ENCODE measurements around the gene SPSB4. TPM values are rescaled to one million over a fixed set of nuclear protein-coding genes. Genes with fewer than 3 reads are reported as not detected.

The SPSB4 gene
- total RNA-seq, 1 donor from 2014 or later, result 4.1 TPM

DNA sequence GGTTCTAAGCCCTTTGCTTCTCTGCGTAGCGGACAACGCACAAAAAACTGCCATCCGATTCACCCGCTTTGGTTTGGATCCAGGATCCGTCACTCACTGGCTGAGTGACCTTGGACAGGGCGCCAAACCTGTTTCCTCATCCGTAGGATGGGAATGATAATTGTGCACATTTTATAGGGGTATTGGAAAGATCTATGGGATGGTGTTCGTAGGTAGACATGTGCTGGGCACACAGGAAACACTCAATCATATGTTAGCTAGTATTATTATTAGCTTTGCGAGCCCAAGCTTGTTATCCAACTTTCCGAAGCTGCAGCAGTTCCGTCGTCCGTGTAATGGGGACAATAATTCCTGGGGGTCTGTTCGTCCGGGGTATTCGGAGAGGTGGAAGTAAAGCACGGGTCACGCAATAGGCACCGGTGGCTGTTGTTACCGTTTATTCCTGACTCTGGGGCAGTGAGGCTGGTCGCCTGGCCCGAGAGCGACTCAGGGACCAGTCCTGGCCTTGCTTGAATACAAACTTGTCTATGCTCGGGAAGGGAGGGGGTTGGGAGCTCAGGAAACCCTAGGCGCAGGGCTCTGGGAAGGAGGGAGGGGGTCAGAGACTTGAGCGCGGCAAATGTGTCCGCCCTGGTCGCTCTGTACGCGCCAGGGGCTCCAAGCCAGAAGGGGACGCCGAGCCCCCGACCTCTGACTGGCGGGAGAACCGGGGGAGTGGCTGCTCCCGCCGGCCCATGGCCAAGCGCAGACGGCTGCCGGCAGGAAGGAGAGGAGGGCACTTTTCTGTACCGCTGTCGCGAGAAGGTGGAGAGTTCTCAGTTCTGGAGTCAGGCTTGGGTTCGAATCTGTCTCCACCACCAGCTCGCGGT lies 1.3 kb downstream of the SPSB4 start:
- no peak for DNase-seq (ENCODE audit: low spot score in 2 of 2)
- no peak for FAIRE-seq

DNA sequence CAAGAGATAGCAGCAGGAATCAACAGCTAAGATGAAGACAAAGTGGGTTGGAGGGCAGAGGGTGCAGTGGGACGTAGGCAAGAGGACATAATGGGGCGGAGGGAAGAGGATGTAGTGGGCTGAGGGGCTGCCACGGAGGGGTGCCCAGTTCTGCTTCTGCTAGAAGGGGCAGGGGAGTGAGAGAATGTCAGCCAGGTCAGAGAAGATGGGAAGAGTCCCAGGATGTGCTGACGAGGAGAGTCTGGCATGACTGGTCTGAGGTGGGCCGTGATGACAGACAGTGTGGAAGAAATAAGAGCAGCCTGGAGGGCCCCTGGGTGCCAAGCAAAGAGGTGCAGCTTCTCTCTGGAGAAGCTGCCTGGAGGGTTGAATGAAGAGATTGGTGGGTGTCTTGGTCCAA lies 4.0 kb downstream of the SPSB4 start:
- DNase-seq (ENCODE audit: low spot score in 2 of 2) (no peak), FAIRE-seq (no peak)

DNA sequence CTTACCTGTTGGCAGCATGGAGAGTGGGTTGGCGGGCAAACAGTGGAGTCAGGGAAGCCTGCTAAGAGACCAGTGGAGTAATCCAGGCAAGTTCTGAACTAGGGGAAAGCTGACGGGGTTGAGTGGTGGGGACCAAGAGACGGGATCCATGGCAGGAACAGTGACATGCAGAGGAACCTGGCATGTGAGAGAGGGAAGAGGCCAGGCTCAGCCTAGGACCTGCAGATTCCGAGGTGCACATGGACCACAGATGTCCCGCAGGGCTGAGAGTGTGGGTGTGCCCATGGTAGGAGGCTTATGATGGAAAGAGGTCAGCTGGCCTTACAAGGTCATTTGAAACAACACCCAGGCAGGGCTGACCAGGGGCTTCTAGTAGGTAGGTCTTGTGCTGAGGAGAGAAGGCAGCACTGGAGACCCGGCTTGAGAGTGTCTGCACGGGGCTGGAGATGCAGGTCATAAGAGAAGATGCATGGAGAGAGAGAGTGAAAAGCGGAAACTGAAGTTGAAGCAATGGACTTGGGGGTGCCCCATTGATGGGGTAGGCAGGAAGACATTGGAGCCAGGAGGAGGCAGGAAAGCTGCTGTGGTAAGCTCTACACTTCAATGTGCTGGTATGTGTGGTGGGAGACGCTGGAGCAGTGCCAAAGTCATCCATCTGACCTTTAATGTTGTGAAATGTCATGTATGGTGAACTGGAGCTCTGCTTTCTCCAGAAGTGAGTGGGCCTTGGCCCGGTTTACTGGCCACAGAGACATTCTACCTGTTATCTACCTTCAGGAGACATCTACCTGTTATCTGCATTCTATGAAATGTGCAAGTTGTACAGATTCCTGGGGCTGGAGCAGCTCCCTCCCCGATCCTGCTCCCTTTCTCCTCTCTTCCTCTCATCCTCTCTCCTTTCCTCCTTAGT lies 4.6 kb downstream of the SPSB4 start:
- no peak for FAIRE-seq
- DNase-seq (ENCODE audit: low spot score in 2 of 2), result no peak

DNA sequence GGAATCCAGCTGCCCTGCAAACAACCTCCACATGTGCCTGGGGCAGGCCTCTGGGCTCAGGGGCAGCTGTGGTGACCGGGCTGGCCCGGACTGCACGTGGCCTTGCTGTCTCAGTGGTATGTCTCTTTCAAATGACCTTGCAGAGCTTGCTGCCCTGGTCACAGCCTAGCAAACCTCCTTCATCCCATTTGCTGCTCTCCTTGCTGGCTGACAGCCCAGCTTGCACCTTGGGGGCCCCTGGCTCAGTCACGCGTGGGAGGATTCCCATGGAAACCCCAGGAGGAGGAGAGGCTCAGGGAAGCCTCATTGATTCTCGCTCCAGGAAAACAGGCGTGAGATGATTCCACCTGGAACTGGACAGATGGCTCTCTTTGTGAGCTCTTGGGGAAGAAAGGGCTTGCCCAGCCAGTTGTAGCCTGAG lies 5.6 kb downstream of the SPSB4 start:
- no peak for DNase-seq (ENCODE audit: low spot score in 2 of 2)

DNA sequence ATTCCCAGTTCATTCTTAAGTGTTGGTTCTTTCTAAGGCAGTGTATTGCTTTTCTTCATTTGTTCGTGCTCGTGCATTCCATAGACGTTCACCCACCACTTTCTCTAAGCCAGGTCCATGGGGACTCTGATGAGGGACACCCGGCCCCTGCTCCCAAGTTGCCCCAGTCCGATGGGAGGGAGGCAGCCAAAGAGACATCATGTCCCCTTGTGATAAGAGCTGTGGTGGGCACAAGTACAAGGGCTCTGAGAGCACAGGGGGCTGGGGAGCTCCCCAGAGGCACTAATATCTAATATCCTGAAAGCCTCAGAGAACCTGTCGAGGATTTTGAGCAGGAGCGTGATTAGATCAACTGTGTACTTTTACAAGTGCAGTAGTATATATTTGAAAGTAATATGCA lies 6.3 kb downstream of the SPSB4 start:
- FAIRE-seq (no peak), DNase-seq (ENCODE audit: low spot score in 2 of 2) (no peak)

More for the DNA sequence above, 5.6 kb downstream of the SPSB4 start:
- FAIRE-seq, result no peak

DNA sequence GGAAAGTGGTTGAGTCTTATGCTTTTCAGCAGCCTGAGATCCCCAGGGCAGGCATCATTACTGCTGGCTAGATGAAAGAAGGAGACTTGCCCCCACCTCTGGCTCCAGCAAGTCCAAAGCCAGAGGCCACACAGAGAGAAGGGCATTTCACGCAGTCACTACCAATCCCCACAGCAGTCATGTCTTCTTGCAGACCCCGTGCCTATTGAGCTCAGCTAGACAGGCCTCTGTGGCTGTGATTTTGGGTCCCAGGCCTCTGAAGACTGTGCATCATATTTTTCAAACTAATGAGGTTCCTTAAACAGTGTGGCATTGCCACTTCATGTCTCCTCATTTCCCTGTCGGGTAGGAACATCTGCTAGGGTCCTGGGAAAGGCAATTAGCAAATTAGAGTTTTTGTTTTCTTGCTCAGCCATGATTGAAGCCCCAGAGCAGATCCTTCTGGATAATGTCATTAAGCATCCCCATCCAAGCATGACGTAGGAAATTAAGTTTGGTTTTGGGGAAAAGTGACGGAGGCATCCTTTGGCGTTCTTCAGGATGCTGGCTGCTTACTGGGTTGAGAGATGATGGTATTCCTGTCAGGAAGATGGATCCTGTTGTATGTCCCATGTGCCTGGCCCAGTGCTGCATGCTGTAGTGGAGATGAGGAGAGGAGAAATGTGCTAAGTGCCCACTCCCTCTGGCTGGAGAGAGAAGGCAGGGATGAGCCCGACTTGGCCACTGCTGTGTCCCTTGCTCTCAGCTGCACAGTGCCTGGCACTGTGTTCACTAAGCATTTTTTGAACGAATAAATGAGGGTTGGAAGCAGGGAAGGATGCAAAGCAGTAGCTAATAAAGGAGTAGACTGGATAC lies 7.0 kb downstream of the SPSB4 start:
- DNase-seq (ENCODE audit: low spot score in 2 of 2), result no peak
- FAIRE-seq, result no peak

DNA sequence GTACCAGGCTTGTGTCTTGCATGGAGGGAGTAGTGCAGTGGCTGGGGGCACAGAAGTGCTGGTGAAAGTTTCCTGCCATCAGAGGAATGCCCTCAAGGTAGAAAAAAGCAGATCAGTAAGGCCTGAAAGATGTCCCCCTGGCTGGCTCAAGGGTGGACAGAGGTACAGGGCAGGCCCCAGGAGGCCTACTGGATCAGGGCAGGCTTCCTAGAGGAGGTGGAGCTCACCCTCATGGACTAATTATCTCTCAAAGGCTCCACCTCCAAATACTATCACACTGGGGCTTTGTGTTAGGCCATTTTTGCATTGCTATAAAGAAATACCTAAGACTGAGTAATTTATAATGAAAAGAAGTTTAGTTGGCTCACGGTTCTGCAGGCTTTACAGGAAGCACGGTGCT lies 7.8 kb downstream of the SPSB4 start:
- FAIRE-seq (no peak), DNase-seq (ENCODE audit: low spot score in 2 of 2) (no peak)

DNA sequence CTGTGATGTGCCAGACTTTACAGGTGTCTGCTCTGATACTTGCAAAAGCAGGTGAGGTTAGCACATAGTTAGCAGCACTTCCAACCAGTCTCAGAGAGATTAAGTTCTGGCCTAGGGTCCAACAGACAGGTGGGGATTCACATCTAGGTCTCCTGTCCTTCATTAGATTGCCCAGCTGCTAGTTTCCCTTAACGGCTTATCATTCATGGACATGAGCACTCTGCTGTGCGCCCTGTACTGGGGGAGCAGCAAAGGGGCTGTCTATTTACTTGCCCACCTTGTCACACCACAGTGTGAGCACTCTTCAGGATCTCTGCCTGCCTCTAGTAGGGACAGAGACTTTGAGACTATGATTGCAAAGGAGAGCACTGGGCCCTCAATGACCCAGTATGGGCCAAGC lies 8.7 kb downstream of the SPSB4 start:
- FAIRE-seq (no peak), DNase-seq (ENCODE audit: low spot score in 2 of 2) (no peak)

DNA sequence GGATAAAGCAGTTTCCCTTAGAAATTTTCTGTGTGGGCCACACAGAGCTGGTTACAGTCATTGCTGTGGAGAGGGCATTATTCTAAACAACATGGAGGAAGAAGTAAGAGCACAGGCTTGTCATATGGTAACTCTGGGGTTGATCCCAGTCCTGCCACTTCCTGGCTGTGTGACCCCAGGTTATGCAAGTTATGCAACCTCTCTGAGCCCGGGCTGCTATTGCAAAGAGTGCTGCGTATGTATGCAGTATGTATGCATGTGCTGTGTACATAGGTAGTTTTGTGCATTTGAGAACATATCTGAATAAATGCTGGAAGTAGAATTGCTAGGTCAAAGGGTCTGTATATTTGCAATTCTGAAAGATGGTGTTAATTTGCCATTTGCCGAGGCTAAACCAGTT lies 9.2 kb downstream of the SPSB4 start:
- DNase-seq (ENCODE audit: low spot score in 2 of 2) (no peak), FAIRE-seq (no peak)

DNA sequence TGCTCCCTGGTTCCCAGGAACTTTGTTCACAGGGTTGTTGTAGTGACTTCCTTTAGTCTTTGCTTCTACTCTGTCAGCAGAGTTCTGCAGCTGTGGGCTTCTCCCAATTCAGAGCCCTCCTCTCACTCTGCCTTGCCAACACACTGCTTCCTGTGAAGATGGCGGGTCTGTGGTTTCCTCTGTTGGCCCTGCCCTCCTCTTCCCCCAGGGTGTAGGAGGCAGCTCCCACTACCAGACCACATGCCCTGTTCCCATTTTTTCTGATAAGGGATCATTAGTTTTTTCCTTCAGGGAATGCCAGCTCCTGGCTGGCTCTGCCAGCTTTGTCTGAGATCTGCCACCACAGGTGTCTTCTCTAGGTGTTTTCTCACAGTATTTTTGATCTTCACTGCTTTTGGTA lies 12.7 kb downstream of the SPSB4 start:
- DNase-seq (ENCODE audit: low spot score in 2 of 2), result no peak
- no peak for FAIRE-seq

DNA sequence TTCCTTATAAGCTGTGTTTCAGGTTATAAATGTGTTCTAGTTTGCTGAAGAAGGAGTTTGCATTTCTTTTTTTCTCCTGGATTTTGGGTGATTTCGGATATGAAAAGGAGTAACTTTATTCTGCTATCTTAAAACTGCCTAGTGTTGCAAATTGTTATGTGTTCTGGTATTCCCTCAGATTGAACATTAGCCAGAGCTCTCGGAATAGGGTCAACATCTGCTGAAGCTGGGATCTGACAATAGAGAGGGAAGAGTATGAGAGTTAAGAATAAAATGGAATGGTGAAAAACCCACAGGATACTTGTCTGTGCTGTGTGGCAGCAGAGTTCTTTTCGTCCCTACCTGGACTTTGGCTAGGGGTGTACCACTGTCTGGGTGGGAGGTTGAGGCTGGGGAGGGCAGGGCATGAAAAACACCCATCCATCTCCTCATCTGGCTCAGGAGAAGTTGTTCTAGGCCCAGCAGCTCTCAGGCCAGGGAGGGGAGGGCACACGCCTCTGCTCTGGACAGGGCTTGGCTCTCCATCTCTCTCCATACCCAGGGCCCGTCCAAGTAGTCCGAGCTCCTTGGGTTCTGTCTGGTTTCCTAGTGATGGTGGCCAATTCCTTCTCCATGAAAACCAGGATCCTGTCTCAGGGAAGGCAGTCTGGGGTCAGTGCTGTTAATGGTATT lies 13.2 kb downstream of the SPSB4 start:
- FAIRE-seq (no peak), DNase-seq (ENCODE audit: low spot score in 2 of 2) (no peak)

DNA sequence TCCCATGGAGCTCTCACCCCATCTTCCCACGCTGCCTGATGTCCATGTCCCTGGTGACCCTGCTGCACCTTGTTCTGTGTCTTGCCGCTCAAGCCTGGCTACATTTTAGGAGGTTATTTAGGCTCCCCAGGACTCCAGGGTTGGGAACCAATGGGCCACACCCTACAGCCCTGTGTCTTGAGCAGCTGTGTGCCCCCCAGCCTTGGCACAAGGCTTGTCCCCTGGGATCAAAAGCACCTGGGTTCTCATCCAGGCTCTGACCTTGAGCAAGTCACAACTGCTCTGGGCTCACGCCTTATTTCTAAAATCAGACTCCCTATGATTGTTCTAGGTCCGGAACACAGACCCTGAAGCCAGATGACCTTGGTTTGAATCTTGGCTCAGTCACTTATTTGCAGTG lies 14.1 kb downstream of the SPSB4 start:
- DNase-seq (ENCODE audit: low spot score in 2 of 2), result no peak
- no peak for FAIRE-seq

DNA sequence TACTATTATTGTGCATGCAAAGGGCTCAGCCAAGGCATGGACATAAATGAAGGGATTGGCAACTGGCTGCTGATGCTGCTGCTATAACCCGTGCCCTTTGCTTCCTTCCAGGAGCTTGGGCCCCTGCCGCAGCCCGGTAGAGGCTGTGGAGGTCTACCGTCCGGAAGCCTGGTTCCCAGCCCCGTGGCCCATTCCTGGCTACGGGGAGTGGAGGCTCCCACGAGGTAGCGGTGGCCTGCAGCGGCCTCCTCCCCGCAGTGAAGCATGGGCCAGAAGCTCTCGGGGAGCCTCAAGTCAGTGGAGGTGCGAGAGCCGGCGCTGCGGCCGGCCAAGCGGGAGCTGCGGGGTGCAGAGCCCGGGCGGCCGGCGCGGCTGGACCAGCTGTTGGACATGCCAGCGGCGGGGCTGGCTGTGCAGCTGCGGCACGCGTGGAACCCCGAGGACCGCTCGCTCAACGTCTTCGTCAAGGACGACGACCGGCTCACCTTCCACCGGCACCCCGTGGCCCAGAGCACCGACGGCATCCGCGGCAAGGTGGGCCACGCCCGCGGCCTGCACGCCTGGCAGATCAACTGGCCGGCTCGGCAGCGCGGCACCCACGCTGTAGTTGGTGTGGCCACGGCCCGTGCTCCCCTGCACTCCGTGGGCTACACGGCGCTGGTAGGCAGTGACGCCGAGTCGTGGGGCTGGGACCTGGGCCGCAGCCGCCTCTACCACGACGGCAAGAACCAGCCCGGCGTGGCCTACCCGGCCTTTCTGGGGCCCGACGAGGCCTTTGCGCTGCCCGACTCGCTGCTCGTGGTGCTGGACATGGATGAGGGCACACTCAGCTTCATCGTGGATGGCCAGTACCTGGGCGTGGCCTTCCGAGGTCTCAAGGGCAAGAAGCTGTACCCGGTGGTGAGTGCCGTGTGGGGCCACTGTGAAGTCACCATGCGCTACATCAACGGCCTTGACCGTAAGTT lies 15.0 kb downstream of the SPSB4 start:
- DNase-seq (ENCODE audit: low spot score in 2 of 2) (no peak), FAIRE-seq (no peak)

DNA sequence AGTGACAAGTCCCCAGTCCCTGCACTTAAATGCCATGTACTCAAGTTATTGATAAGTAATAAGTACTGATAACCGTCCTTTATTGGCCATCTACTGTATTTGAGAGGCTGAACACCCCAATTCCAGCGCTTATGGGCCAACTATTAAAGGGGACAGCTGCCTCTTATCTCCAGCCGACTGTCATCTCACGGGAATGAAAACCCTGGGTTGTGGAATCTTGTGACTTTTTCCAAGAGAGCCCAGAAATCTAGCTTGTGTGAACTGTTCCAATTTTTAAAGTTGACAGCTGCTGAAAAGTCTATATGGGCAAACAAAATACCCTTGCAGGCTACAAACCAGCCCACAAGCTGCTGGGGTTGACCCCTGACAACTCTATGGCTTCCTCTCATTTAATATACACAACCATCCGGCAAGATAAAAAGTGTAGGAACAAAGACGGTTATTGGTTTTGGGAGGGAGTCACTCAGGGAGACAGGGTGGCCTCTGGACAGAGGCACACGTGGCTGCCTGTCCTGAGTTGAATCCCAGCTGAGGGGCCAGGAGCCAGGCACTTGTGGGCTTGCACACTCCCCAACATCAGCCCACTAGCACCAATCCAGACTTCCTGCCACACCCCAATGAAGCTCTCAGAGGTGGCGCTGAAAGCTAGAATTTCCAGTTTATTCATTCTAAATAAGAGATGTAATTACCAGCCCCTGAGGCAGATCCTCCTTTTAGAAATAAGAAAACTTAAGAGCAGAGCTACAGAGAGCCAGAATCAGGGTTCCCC lies 16.2 kb downstream of the SPSB4 start:
- DNase-seq (ENCODE audit: low spot score in 2 of 2) (no peak), FAIRE-seq (no peak)

DNA sequence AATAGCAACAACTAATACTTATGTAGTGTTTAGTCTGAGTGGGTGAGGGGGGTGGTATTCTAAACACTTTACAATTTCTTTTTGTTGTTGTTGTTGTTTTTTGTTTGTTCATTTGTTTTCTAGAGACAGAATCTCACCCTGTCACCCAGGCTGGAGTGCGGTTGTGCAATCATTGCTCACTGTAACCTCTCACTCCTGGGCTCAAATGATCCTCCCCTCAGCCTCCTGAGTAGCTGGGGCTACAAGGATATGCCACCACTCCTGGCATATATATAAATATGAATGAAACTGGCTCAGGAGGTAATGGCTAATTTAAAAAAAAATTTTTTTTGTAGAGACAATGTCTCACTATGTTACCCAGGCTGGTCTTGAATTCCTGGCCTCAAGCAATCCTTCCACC lies 19.1 kb downstream of the SPSB4 start:
- FAIRE-seq (no peak), DNase-seq (ENCODE audit: low spot score in 2 of 2) (no peak)

DNA sequence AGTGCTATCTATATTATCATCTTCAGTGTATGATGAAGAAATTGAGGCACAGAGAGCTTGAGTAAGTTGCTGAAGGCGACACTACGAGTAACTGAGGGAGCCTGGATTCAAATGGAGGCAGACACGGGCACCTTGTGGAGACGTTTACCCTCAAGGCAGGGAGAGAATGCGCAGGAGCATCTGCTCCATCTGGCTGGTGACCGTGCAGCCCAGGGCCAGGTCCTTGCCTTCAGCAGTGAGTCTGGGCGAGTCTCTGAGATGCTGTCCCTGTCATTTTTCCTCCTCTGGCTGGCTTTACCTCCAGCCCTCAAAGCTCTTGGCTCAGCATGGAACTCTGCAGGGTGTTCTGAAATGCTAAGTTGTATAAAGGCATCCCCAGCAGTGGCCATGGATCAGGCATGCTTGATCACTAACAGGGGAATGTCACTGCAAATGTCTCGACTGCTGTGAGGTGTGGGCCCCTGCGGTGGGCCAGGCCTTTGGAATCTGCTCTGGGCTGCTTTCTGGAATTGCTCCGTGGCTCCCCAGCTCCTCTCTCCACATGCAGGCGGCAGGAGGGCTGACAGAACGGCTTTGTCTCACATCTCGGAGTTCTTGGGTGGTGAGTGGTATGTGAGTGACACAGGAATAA lies 19.7 kb downstream of the SPSB4 start:
- FAIRE-seq, result no peak
- no peak for DNase-seq (ENCODE audit: low spot score in 2 of 2)

DNA sequence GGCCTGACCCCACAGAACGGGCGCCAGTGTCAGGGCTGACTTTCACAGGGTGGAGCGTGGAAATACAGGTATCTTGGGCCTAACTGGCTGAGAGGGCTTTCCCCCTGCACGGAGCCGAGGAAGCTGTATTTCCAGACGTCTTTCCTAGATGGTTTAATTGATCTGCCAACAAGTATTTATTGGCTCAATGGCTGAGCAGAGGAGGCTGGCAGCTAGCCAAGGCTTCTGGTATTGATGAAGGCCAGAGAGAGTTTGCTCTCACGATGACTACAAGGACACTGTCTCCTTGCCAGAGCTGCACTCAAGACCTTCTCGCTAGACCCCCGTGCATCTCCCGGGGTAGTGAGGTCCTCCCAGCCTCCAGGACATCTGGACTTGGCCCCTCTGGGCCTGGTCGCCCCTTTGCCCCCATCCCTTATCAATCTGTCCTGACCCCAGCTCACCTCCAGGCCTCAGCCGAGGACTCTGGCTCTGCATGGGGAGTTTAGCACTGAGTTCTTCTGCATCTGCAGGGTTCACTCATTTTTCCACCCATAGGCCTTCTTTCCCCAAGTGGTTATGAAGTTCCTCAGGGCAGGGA lies 20.6 kb downstream of the SPSB4 start:
- DNase-seq (ENCODE audit: low spot score in 2 of 2), result no peak
- FAIRE-seq, result no peak

All from frontal cortex (tissue), 4 donors.